Measurements from ENCODE around the gene DDX3X.

DNA sequence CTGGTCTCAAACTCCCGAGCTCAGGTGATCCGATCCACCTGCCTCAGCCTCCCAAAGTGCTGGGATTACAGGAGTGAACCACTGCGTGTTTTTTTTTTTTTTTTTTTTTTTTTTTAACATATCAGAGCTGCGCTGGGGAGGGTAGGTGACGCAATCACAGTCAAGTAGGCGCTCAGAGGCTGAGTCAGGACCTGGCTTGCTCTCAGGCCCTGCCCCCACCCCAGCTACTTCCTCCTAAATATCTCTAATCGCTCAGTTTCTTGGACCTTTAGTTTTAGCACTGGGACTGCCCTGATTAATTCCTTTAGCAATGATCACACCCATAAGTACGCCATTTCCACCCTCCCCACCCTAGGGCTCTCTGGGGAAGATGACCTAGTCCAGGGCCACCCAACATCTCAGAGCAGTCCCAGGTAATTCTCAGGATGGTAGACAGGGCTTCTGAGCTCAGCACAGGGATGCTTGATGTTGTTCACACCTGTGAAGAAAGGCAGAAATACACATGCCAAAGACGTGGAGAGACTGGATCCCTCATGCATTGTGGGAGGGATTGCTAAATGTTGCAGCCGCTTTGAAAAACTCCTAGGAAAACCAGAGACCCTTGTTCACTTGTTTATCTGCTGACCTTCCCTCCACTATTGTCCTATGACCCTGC lies 50.2 kb downstream of the DDX3X start:
- TF ChIP-seq, protein P1, sequence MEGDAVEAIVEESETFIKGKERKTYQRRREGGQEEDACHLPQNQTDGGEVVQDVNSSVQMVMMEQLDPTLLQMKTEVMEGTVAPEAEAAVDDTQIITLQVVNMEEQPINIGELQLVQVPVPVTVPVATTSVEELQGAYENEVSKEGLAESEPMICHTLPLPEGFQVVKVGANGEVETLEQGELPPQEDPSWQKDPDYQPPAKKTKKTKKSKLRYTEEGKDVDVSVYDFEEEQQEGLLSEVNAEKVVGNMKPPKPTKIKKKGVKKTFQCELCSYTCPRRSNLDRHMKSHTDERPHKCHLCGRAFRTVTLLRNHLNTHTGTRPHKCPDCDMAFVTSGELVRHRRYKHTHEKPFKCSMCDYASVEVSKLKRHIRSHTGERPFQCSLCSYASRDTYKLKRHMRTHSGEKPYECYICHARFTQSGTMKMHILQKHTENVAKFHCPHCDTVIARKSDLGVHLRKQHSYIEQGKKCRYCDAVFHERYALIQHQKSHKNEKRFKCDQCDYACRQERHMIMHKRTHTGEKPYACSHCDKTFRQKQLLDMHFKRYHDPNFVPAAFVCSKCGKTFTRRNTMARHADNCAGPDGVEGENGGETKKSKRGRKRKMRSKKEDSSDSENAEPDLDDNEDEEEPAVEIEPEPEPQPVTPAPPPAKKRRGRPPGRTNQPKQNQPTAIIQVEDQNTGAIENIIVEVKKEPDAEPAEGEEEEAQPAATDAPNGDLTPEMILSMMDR (conservative IDR thresholded peaks at IDR 0.05 in 1 of 2, IDR thresholded peaks at IDR 0.05 in 1 of 2; ENCODE audit: low read depth in 1 of 2, low read length in 2 of 2) = no peak
- no peak for TF ChIP-seq EZH2 (IDR thresholded peaks at IDR 0.05; ENCODE audit: low read length, missing control alignments)

Data from fibroblast of lung (primary cell).